ENCODE data around the gene STX19.
"Not testable (repeated sequence)": the region's sequence is repeated elsewhere in the genome, so short reads cannot be mapped to it uniquely, and the experiment has no call there.

Gene STX19

DNA sequence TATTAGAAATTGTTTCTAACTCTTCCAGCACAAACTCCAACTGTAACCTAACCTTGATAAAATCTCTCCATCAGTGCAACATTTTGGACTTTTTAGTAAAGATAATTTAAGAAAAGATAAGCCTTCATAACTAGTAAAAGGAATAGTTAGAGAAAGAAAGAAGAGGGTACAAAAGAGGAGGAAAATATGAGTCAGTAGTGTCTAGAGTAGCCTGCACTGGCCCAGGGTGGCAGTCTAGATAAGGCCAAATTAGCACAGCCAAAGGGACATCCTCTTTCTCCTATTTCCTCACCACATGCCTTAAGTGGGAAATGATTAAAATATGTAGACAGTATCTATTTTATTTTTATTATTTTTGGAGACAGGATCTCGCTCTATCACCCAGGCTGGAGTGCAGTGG is 58.4 kb downstream of the STX19 start:
- DNase-seq: no peak

DNA sequence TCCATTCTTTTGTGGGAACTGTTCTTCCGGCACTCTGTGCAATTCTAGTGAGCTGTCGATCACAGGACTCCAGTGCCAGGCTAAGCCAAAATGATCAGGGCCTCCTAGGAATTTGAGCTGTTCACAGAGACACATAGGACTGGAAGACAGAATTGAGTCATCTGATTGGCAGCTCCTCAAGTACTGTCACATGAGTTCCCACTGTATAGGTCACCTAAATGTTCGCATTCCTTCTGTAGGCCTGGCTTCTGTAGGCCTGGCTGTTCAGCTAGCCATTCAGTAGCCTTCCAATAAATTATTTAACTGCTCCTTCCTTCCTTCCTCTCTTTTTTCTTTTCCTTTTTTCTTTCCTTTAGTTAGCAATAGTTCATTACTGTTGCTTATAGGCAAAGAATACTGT is 59.0 kb downstream of the STX19 start:
- no peak for DNase-seq

DNA sequence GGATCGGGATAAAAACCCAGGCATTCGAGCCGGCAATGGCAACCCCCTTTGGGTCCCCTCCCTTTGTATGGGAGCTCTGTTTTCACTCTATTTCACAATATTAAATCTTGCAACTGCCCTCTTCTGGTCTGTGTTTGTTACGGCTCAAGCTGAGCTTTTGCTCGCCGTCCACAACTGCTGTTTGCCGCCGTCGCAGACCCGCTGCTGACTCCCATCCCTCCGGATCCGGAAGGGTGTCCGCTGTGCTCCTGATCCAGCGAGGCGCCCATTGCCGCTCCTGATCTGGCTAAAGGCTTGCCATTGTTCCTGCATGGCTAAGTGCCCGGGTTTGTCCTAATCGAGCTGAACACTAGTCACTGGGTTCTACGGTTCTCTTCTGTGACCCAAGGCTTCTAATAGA is 63.3 kb downstream of the STX19 start:
- not testable (repeated sequence) for DNase-seq
